NCI-H1417 (cell line): ENCODE measurements around the gene GLI2.

ENCODE experiments used
- DNase-seq, 3 experiments: peaks; one replicate each; lab custom pipeline; 2025; lab: John Stamatoyannopoulos, UW

The GLI2 gene

DNA sequence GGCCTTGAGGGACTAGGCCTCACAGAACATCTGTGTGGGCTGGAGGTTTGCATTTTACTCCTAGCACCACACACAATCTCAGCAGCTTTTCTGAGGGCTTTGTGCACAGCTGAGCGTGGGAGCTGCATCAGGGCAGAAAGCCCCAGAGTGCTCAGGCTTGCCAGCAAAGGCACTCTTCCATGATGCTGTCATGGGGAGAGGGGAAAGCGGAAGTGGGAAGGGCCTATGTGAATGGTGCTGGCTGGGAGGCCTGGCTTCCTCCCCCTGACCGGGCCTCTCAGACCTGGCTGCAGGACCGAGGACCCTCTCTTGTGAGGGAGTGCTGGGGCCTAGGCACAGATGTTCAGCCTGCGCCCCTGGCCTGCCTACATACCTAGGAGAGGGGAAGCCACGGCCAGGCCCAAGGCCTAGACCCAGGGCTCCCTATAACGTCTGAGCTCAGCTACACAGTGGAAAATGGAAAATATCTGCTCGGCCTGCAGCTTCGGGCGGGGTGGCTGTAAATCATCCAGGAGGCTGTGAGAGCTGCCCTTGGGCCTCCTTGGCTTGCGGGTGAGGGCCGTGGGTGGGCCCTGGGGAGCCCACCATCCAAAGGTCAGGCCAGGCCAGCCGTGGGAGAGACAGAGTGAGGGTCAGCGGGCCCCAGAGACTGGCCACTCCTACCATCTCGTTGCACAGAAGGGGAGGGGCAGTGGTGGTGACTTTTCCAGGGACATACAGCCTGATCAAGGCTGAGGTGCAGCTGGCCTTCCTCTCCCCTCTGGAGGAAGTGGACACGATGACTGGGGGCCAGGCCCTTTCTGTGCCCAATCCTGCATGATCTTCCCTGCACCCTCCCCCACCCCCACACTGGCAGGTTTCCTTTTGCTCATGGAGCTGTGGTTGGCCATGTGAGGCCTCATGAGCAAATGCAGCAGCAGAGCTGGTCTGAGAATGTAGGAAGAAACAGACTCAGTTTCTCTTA is 22.8 kb downstream of the GLI2 start:
- DNase-seq = no peak

DNA sequence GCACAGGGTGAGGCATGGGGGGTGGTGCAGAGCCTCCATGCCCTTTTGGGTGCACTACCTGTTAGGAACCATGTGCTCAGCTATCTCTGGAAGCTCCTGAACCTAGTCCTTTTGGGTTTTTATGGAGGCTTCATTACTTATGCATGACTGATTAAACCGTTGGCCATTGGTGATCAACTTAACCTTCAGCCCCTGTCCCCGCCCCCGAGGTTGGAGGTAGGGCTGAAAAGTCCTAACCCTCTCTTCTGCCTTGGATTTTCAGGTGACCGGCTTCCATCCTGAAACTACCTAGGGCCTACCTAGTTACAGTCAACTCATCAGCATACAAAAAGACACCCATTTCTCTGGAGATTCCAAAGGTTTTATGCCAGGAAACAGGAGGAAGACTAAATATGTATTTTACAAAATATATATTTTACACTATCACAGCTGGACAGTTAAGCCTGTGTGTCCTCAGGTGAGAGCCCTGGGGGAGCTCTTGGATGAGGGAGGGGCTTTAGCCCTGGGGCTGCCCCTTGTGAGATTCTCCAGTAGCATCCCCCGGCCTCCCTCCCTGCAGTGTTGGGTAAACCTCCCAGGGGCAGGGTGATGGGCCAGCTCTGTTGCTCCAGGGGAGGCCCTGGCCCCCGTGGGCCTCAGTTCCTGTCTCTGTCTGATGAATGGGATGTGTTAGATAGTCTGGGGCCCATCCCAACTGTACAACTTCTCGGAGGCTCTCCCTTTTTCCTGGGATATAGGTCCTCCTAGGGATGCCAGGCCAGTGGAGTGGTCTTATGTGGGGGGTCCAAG is 24.1 kb downstream of the GLI2 start:
- DNase-seq = no peak

- DNase-seq = no peak
Measured at GRCh38 chr2:120760446-120761135, 24.9 kb downstream of the GLI2 start.

GRCh38 chr2:120761164-120761861 is 25.6 kb downstream of the GLI2 start:
- DNase-seq = no peak

DNA sequence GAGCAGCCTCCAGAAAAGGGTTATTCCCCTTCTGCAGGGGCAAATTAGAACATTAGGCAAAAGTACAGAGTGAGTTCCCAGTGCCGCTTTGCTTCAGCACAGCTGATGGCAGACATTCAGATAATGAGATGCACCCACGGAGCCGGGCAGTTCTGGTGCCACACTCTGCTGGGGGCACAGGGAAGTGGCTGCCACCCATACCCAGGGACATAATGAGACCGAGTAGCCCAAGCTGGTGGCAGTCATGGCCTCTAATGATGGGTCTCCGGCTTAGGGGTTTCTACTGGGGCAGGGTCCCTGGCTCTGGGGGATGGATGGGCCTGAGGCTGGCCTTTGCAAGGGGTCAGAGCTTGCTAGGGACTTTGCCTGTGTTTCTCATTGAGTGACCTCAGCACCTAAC is 26.2 kb downstream of the GLI2 start:
- DNase-seq = no peak

- no peak for DNase-seq
Measured at GRCh38 chr2:120762341-120763061, 26.8 kb downstream of the GLI2 start.

DNA sequence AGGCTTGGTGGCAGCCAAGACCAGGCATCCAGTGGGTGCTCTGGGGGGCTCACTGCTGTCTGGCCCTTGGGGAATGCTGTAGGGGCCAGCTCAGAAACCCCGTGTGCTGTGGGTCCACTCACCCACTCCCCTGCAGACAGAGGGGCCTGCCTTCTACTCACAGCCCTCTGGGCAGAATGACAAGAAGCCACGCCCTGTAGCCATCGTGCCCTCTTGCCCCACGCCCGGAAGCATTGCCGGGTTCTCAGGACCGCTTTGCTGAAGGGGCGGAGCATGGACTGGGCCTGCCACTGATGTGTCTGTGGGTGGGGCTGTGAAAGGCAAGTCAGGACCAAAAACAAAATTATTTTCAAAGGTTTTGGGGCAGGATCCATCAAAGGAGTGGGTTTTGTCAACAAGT is 27.8 kb downstream of the GLI2 start:
- no peak for DNase-seq

DNA sequence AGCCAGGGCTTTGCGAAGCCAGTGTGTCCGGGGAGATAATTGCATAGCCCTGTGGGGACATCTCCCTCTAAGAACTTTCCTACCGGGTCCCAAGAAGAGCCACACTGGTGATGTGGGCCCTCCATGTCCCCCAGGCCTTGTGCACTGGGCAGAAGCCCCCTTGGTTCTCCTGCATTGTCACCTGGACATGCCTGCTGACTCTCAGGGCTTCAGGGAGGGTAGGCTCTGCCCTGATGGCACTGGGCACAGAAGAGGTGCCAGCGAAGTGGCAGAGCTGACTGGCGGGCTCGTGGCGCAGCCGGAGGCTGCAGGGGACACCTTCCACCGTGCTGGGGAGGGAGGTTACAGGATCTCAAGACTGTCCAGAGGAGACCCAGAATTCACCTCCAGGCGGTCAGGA is 28.3 kb downstream of the GLI2 start:
- no peak for DNase-seq

DNA sequence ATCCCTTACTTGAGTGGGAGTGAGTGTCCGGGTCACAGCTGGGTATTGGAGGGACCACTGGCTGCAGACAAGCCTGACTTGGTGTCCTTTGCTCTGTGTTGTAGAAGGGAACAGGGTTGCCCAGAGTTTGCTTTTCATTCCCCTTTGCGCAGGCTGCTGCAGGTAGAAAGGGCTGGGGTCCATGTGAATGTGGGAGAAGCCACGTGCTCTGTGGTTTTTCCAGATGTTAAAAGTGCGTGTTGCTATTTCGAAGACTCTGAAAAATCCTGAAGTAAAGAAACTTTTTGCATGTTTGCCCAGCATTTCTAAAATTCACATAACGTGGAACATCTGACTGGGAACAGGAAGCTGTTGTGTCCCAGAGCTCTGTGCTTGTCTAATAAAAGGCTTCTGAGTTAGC is 28.8 kb downstream of the GLI2 start:
- no peak for DNase-seq

DNA sequence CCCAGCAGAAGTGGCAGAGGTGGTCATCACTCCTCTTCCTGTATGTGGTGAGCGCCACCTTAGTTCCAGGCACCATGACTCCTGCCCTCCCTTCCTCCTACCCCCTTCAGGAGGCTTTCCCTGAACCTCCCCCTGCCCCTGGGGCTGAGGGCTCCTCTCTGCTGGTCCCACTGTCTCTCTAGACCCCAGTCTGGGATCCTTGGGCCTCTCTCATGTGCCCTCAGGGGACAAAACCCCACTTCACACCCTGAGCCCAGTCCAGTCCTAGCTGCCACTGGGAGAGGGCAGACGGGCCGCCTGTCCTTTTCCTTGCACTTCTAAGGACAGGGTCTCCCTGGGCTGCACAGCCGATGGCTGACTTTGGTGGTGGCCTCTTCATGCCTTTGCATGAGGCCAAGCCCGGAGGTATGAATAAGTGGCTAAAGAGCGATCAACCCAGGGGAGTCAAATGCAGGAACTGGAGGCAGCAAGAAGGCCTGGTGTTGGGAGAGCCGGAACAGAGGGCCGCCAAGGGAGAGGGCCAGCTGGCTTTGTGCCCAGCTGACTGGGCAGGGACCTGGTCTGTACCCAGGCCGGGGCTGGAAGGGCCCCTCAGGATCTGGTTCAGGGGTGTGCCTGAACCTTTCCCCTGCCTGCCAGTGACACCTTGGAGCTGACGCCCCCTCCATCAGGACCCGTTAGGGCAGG is 29.5 kb downstream of the GLI2 start:
- DNase-seq = no peak

DNA sequence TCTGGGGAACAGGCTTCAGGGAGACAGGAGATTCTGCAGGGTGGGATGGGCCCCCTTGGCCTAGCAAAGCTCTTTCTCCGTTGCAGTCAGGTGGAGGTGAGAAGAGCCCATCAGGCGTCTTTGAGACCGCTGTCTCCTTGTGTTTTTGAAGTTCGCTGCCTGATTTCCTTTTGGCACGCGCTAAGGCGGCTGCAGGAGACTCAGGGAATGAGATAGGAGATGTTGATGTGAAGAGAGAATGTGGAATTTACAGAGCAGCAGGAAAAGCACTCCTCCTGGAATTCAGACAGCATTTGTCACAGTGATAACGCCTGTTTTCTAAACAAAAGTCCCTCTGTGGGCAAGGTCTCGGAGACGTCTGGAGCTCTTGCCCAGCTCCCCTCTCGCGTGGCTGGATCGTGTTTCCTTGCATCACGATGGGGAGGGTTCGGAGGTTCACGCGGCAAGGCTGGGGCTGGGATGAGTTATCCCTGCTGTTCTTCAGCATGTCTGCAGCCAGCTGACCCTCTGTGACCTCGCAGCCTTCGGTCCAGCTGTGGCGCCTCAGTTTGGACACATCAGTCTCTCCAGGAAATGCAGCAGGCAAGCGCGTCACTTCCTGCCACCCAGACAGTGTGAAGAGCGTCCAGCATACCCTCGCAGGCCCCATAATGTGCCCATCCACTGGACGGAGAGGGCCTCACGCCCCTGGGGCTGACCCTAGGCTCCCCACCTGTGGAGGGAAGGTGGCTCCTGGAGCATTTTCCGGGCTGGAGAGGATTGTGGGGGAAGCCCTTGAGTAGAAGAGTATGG is 30.2 kb downstream of the GLI2 start:
- no peak for DNase-seq

DNA sequence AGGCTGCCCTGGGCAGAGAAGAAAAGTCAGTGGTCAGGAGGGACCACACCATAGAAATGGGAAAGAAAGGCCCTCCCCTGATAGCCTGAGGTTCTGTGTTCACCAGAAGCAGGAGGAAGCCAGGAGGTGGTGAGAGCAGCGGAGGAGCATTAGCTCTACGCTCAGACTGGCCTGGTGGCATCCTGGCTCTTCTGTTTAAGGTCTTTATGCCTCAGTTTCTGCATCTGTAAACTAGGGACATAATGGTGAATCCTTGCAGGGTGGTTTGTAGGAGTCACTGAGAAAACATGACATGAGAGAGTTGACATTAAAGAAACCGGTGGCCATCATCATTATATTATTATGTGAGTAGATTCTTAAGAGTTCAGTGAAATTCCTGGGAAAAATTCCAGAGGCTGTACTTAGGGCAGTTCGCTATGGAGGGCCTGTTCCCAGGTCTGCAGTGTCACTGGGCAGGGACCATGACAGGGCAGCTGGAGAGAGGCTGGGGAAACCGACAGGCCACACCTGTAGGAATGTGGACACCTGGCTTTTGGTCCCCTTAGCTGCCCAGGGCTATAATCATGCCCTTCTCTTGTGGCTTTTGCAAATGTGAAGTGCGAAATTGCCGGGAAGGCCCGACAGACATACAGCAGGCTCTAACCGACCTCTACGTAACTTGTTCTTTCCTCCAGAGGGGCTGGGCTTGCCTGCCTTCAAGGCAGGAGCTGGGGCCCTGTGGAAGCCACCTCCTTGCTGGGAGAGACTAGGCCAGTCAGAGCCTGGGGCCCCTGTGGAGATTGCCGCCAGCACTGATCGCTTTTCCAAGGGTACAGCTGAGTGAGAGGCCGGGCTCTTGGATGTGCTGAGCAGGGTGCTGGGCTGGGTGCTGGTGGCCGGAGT is 31.0 kb downstream of the GLI2 start:
- DNase-seq = no peak

DNA sequence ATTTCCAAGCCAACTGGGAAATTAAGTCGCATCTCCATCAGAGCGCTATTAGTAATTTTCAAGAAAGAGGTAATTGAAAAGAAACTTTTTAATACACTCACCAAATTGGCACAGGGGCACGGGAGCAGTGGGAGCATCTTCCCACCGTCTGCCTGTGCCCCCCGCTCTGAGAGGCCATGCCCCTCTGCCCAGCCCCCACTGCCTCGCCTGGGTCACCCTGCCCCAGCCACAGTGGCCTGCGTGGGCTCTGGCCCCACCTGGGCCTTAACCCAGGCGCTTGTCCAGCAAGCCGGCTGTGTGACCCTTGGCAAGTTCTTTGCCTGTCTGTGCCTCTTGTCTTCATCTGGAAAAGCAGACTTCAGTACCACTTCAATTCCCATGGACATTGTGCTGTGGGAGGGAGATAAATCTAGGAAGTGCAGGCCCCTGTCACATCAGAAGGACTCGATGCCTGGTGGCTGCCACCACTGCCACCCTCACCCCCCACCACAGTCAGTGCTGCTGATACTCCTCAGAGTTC is 31.9 kb downstream of the GLI2 start:
- no peak for DNase-seq

- no peak for DNase-seq
Measured at GRCh38 chr2:120768112-120769048, 32.7 kb downstream of the GLI2 start.

GRCh38 chr2:120769076-120769786 is 33.6 kb downstream of the GLI2 start:
- DNase-seq = no peak

- DNase-seq = no peak
Measured at GRCh38 chr2:120769787-120770120, 34.1 kb downstream of the GLI2 start.

DNA sequence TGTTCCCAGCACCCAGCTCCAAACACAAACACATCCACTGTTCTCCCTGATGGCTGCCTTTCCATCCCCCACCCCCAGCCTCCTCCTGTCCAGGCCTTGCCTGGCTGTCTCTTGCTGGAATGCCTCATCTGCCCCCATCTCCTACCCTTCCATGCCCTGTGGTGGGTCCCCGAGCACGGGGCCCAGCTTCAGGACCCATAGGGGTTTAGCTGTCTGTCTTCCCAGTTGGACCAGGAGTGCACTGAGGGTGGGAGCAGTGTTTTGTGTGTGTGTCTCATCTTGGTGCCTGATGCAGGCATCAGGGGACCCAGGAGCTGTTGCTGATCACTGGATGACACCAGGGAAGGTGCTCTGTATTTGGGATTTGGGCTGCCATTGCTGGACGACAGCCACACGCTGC is 34.5 kb downstream of the GLI2 start:
- DNase-seq = no peak
